Progenitor cell of endocrine pancreas (in vitro differentiated cells): ENCODE results near the gene ITGBL1. TPM values are rescaled to one million over a fixed set of nuclear protein-coding genes. Genes with fewer than 3 reads are reported as not detected.
A peak's percentile ranks its signal among the peaks of the same experiment; 100 is the strongest.

Experiments
- DNase-seq: peaks from one replicate; pipeline ENCODE4 v3.0.0; 2021; ENCODE audit warnings: low spot score; ENCODE audit not compliant: unreplicated experiment
- H3K27ac Mint-ChIP-seq: 2 replicates; pipeline ENCODE4 v1.8.0; 2021; ENCODE audit warnings: mild to moderate bottlenecking, moderate library complexity, mixed read lengths
- H3K27me3 Mint-ChIP-seq: 2 replicates; pipeline ENCODE4 v1.8.0; 2021; ENCODE audit warnings: mixed read lengths
- H3K36me3 Mint-ChIP-seq: 2 replicates; pipeline ENCODE4 v1.8.0; 2022; ENCODE audit warnings: mixed read lengths; ENCODE audit not compliant: insufficient read depth
- H3K4me1 Mint-ChIP-seq: 2 replicates; pipeline ENCODE4 v1.8.0; 2021; ENCODE audit warnings: low read depth, mixed read lengths
- H3K4me3 Mint-ChIP-seq: 2 replicates; pipeline ENCODE4 v1.8.0; 2021; ENCODE audit warnings: low read depth, mild to moderate bottlenecking, moderate library complexity, mixed read lengths
- H3K9me3 Mint-ChIP-seq: 2 replicates; pipeline ENCODE4 v1.8.0; 2021; ENCODE audit warnings: low read depth, mixed read lengths
- CTCF ChIP-seq: fragments of 200-600 bp; sonication (generic); IDR thresholded peaks from one replicate; pipeline ENCODE4 v1.5.0; 2021; ENCODE audit warnings: antibody characterized with exemption, mild to moderate bottlenecking; ENCODE audit not compliant: unreplicated experiment
- total RNA-seq: library from RNA; stranded (reverse); gene quantifications from 2 replicates; pipeline ENCODE4 v1.2.1, GENCODE V29; 2021

ITGBL1 gene
- total RNA-seq, 1 donor from 2014 or later: not detected

DNA sequence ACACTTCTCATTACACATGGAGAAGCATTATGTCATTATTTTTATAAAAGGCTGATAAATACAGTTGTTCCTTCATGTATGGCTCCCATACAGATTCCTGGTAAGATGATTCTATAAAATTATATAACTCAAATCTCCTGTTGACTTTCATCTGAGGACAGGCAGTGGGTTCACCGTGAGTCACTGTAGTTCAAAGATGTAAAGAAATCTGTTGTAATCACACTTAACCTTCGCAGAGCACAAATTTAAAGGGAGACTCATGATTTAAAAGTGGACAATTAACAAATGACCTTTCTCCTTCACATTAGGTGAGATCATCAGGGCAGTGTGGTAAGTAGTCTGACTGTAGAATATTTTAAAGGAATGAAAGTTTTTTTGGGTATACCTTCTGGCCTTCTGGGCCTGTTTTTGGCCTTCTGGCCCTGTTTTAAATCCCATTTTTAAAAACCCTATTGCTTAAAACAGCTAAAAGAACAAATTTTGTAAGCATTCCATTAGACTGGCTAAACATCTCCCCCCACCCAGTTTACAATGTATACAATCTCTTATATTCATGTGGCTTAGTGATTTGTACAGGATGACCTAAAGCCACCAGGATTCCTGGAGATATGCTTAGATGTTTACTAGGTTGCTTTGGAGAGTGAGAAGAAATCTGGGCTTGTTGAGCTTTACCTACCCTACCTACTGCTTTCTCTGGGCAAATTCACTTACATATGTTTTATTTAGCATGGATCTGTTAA lies 171.2 kb downstream of the ITGBL1 start:
- H3K27ac Mint-ChIP-seq: peak overlapping the region; percentile 46
- no peak for DNase-seq
- no peaks in the 10 kb centered on the region for H3K9me3 Mint-ChIP-seq
- no peaks in the 10 kb centered on the region for H3K27me3 Mint-ChIP-seq
- H3K36me3 Mint-ChIP-seq: no peaks in the 10 kb centered on the region
- peaks cover 5% of the 10 kb centered on the region for H3K4me1 Mint-ChIP-seq
- no peak overlapping the region for H3K4me3 Mint-ChIP-seq
- no peak for TF ChIP-seq CTCF

GRCh38 chr13:101624210-101624922 lies 171.9 kb downstream of the ITGBL1 start:
- H3K9me3 Mint-ChIP-seq: no peaks in the 10 kb centered on the region
- no peak overlapping the region for H3K4me3 Mint-ChIP-seq
- no peaks in the 10 kb centered on the region for H3K36me3 Mint-ChIP-seq
- H3K27me3 Mint-ChIP-seq: no peaks in the 10 kb centered on the region
- TF ChIP-seq CTCF: no peak
- peak overlapping the region; percentile 46 for H3K27ac Mint-ChIP-seq
- peaks cover 5% of the 10 kb centered on the region for H3K4me1 Mint-ChIP-seq
- no peak for DNase-seq

DNA sequence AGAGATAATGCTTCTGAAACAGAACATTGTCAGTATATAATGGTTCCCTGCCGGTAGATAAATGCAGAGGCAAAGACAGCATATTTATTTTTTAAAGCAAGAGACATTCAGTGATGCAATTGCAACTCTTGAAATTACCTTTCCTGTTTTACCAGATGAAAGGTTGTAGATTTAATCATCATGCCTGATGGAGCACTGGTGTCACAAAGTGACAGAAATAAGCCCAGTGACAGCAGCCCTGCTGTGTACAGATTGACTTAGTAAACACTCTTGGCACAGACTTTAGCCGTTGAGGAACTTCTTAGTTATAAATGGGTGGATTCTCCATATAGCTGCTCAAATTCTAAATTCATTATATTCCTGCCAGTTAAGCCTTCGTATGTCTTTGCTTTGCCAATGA lies 172.5 kb downstream of the ITGBL1 start:
- Mint-ChIP-seq H3K27me3 (no peaks in the 10 kb centered on the region), H3K9me3 (no peaks in the 10 kb centered on the region), H3K4me3 (no peak overlapping the region), H3K36me3 (no peaks in the 10 kb centered on the region), H3K27ac (no peak overlapping the region), H3K4me1 (peaks cover 5% of the 10 kb centered on the region)
- TF ChIP-seq CTCF: no peak
- no peak for DNase-seq

DNA sequence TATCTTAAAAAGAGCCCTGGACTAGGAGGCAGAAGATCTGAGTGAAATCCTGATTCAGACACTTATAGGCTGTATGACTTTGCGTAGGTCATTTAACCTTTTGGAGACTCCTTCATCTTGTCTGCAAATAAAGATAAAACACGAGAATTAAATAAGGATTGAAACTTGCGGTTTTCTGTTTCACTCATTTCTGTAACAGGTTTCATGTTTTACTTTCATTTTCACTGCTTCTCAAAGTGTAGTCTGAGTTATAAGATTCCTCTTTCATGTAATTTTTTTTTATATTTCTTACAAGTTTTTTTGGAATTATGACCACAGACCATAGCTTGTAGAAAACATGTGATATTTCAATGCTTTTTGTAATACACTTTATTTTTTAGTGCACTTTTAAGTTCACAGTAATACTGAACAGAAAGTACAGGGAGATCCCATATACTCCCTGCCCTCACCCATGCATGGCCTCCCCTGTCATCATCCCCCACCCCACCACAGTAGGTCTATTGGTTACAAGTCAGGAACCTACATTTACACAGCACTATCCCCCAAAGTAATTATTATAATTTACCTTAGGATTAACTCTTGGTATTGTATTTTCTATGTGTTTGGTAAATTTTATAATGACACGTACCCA lies 174.6 kb downstream of the ITGBL1 start:
- Mint-ChIP-seq H3K4me3 (no peak overlapping the region), H3K27me3 (no peaks in the 10 kb centered on the region), H3K36me3 (no peaks in the 10 kb centered on the region), H3K9me3 (no peaks in the 10 kb centered on the region), H3K27ac (no peak overlapping the region), H3K4me1 (peaks cover 5% of the 10 kb centered on the region)
- DNase-seq: no peak
- no peak for TF ChIP-seq CTCF

DNA sequence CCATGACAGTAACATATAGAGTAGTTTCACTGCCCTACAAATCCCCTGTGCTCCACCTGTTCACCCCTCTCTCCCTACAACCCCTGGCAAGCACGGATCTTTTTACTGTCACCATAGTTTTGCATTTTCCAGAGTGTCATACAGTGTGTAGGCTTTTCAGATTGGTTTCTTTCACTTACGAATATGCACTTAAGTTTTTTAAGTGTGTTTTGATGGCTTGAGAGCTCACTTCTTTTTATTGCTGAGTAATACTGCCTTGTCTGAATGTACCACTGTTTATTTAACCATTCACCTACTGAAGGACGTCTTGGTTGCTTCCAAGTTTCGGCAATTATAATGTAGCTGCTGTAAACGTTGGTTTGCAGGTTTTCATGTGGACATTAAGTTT lies 175.1 kb downstream of the ITGBL1 start:
- Mint-ChIP-seq H3K27me3 (no peaks in the 10 kb centered on the region), H3K36me3 (no peaks in the 10 kb centered on the region), H3K4me1 (peaks cover 5% of the 10 kb centered on the region), H3K4me3 (no peak overlapping the region), H3K27ac (no peak overlapping the region), H3K9me3 (no peaks in the 10 kb centered on the region)
- no peak for DNase-seq
- no peak for TF ChIP-seq CTCF
